Measurements from ENCODE around the gene GPHN. TPM values are rescaled to one million over a fixed set of nuclear protein-coding genes. Genes with fewer than 3 reads are reported as not detected.

Gene GPHN
- polyA plus RNA-seq, 1 of the 3 experiments (the other 2 are of a cell fraction): 6.9 TPM

- Histone ChIP-seq H3F3A (replicated peaks; ENCODE audit: insufficient read depth) (no peaks in the 10 kb centered on the region), H2AFZ (ENCODE audit: low read depth) (no peak overlapping the region), H3K9ac (no peak overlapping the region), H3K4me1 (ENCODE audit: control insufficient read depth in 1 of 2, insufficient read depth in 2 of 2, low read depth in 1 of 2, low read length in 1 of 2) (no peaks in the 10 kb centered on the region), H3K27ac (ENCODE audit: low read depth in 2 of 2, low read length in 1 of 2) (no peak overlapping the region), H3K79me2 (ENCODE audit: insufficient read depth) (no peaks in the 10 kb centered on the region), H3K27me3 (ENCODE audit: insufficient read depth) (no peaks in the 10 kb centered on the region), H3K4me2 (no peak overlapping the region), H3K4me3 (ENCODE audit: low read depth in 2 of 2, low read length in 1 of 2) (no peak overlapping the region), H3K36me3 (replicated peaks in 1 of 2; ENCODE audit: control insufficient read depth in 1 of 2, insufficient read depth in 2 of 2, low read length in 1 of 2) (peaks cover 0 to 11% of the 10 kb centered on the region in 2 experiments), H4K20me1 (ENCODE audit: insufficient read depth) (no peaks in the 10 kb centered on the region), H3K9me3 (peaks cover 36% of the 10 kb centered on the region; the same call in 1 of the 2 replicates), H3K9me2 (no peaks in the 10 kb centered on the region)
- TF ChIP-seq SIN3A (IDR thresholded peaks at IDR 0.05; ENCODE audit: borderline replicate concordance, low read depth, low read length) (no peak), CHD2 (IDR thresholded peaks at IDR 0.05; ENCODE audit: low read length, partially characterized antibody) (no peak), ZBTB33 (IDR thresholded peaks at IDR 0.05; ENCODE audit: borderline replicate concordance, low read depth) (no peak), TCF12 (IDR thresholded peaks at IDR 0.05) (no peak), RCOR1 (IDR thresholded peaks at IDR 0.05; ENCODE audit: low read length) (no peak), POLR2AphosphoS5 (IDR thresholded peaks at IDR 0.05; ENCODE audit: low read depth, low read length) (no peak), NRF1 (IDR thresholded peaks at IDR 0.05; ENCODE audit: low read depth, low read length) (no peak), MXI1 (IDR thresholded peaks at IDR 0.05; ENCODE audit: low read depth, low read length) (no peak), USF1 (IDR thresholded peaks at IDR 0.05; ENCODE audit: borderline replicate concordance, low read depth) (no peak), IRF3 (IDR thresholded peaks at IDR 0.05; ENCODE audit: low read depth, low read length) (no peak), MAX (IDR thresholded peaks at IDR 0.05; ENCODE audit: low read depth) (no peak), ELF1 (IDR thresholded peaks at IDR 0.05) (no peak), CTCF (IDR thresholded peaks at IDR 0.05) (no peak), EZH2phosphoT487 (IDR thresholded peaks at IDR 0.05; ENCODE audit: borderline replicate concordance, low read depth) (no peak), USF2 (IDR thresholded peaks at IDR 0.05; ENCODE audit: borderline replicate concordance, low read depth, low read length) (no peak), FOXJ3 (CRISPR knock-in tag; IDR thresholded peaks at IDR 0.05) (no peak), SMC3 (IDR thresholded peaks at IDR 0.05; ENCODE audit: low read depth, low read length) (no peak), JUND (IDR thresholded peaks at IDR 0.05) (no peak), FOSL2 (IDR thresholded peaks at IDR 0.05; ENCODE audit: borderline replicate concordance, low read depth) (no peak)
- CTCF ChIA-PET: no interaction called here
- 73% methylated on average over 5 of the region's 5 CpGs for WGBS (ENCODE audit: low lambda C conversion rate)
- POLR2A ChIA-PET: no interaction called here
- no peak for DNase-seq
Observed at GRCh38 chr14:66944872-66945271, 436.9 kb downstream of the GPHN start.

Data from SK-N-SH (cell line).